ENCODE measurements around the gene MDFIC.

DNA sequence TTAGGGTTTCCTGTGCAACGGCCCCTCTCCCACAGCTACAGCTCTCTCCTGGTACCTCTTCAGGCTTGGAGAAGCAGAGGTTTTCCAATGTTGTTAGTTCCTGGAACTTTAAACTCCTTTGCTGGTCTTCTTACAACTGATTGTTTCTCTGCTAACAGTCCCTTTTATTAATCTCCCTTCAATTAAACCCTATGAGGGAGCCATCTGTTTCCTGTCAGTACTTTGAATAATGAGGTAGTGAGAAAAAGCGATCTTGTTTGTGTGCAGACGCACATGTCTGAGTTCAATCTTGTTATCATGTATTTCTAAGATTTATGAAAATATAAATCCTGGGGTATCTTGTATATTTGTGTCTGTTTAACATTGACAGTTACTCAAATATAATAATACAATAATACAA lies 102.4 kb downstream of the MDFIC start:
- TF ChIP-seq YY1 (IDR thresholded peaks at IDR 0.05; ENCODE audit: insufficient read depth, insufficient read length) (no peak), ZNF274 (IDR thresholded peaks at IDR 0.05; ENCODE audit: low read depth, low read length) (no peak), SUZ12 (IDR thresholded peaks at IDR 0.05; ENCODE audit: extremely low read depth, insufficient read depth, insufficient read length) (no peak)
